22Rv1 (cell line): ENCODE data around the gene MMP28.

Experiments
- CTCF ChIP-seq: fragments of 450-650 bp; IDR thresholded peaks from 2 replicates; pipeline ENCODE4 v1.5.1; 2017; ENCODE audit warnings: mild to moderate bottlenecking
- ZFX ChIP-seq: fragments of 450-650 bp; IDR thresholded peaks from 2 replicates; pipeline ENCODE4 v1.6.1; 2017; ENCODE audit warnings: antibody characterized with exemption, borderline replicate concordance

GRCh38 chr17:35740216-35740615 lies 55.2 kb downstream of the MMP28 start:
- TF ChIP-seq CTCF (no peak), ZFX (no peak)
